GM21515 (cell line): Measurements from ENCODE around the gene OSCP1.

Source experiments
- ATAC-seq: cut with Tn5 transposase; IDR thresholded peaks from one replicate; pipeline ENCODE4 v1.9.1; 2021; ENCODE audit not compliant: unreplicated experiment

Gene OSCP1

GRCh38 chr1:36386265-36387140 is 63.7 kb downstream of the OSCP1 start:
- ATAC-seq, result peak; percentile 51

DNA sequence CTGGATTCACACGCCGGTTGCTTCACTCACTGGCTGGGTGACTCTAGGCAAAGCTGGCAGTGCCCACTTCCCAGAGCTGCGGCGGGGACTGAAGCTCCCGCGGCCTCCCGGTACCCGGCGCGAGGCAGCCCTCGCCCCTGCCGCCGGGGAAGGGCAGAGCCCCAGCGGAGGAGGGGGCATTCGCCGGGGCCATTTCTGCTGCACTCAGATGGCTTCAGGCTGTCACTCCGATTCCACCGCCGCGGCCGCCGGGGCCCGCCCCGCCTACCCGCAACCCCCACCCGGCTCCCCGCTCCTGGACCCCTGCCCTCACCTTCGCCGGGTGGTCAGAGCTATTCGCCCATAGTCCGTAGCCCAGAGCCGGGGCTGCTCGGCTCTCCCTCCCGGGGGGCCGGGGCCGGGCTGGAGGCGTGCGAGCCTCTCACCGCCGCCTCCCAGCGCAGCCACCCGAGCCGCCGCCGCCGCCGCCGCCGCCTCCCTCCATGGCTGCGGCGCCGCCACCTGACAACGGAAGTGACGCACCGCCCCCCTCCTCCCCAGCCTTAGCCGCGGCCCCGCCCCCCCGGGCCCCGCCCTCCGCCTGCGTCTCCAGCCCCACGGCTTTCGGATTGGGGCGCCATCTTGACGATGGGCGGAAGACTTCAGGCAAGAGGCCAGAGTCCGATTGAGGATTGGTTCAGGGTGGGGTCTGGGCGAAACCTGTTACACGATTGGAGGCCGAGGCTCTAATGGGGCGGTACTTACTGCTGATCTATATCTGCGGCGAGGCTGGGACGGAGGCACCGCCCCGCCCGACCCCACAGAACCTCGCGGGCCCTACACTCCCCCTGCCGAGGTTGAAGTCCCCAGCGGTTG is 64.6 kb downstream of the OSCP1 start, which contains the start of gene STK40:
Gene STK40, minus strand, starts transcription at position 515 of the 855 bp plus-strand sequence. CDS start 24,592 bp downstream, outside the sequence.
- peak; percentile 74 for ATAC-seq

- ATAC-seq, result no peak
These were observed 65.5 kb downstream of the OSCP1 start for GRCh38 chr1:36384542-36385409.

GRCh38 chr1:36383240-36383639 is 67.0 kb downstream of the OSCP1 start:
- no peak for ATAC-seq

DNA sequence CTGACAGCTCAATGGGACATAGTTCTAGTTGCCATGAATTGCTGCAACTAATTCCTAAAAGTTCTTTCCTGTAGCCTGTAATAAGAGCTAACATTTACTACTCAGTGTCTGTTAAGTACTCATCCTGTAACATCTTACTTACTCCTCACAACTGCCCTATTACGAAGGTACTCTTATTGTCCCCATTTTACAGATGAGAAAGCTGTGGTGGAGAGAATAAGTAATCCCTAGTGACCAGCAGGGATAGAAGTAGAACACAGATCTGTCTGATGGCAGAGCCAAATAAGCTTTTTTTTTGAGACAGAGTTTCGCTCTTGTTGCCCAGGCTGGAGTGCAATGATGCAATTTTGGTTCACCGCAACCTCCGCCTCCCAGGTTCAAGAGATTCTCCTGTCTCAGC is 67.6 kb downstream of the OSCP1 start:
- no peak for ATAC-seq

DNA sequence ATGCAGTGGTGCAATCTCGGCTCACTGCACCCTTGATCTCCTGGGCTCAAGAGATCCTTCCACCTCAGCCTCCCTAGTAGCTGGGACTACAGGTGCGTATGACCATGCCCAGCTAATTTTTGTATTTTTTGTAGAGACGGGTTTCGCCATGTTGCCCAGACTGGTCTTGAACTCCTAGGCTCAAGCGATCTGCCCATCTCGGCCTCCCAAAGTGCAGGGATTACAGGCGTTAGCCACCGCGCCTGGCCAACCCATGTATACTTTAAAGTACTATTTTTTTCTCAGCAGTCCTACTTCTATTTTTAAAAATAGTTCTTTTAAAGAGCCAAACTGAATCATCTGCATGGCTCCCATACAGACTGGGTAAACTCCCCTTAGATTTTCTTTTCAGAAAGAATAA is 68.0 kb downstream of the OSCP1 start:
- ATAC-seq, result no peak

DNA sequence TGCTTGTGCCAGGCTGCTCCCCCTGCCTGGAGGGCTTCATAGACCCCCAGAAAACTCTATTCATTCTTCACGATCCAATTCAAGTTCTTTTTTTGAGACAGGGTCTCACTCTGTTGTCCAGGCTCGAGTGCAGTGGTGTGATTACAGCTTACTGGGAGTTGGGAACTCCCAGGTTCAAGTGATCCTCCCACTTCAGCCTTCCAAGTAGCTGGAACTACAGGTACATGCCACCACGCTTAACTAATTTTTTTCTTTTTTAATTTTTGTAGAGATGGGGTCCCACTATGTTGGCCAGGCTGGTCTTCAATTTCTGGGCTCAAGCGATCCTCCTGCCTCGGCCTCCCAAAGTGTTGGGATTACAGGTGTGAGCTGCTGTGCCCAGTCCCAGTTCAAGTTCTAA is 68.8 kb downstream of the OSCP1 start:
- no peak for ATAC-seq

GRCh38 chr1:36380782-36381181 is 69.5 kb downstream of the OSCP1 start:
- ATAC-seq, result no peak

DNA sequence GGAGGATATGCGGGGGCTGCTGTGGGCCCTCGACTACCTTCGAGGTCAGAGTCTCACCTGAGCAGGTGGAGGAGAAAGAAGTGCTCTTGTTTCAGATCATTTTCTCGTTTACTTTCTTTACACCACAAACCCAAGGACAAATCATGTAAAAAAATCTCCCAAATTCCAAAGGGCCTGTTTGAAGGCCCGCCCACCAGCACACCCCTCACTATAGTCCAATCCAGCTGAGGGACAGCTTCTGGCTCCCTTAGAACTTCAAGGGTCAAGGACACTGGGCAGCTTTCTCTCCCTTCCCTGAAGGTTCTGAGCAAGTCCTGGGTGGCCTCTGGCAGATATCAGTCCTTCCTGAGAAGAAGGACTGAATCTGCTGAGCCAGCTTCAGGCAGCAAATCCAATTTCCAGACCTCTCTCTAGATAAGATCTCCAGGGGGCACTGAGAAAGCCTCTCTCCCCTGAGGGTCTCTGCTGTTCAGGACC is 70.1 kb downstream of the OSCP1 start:
- ATAC-seq, result no peak

- ATAC-seq, result no peak
These were observed 72.3 kb downstream of the OSCP1 start for GRCh38 chr1:36377791-36378492.

GRCh38 chr1:36372617-36373016 is 77.6 kb downstream of the OSCP1 start:
- ATAC-seq, result no peak

DNA sequence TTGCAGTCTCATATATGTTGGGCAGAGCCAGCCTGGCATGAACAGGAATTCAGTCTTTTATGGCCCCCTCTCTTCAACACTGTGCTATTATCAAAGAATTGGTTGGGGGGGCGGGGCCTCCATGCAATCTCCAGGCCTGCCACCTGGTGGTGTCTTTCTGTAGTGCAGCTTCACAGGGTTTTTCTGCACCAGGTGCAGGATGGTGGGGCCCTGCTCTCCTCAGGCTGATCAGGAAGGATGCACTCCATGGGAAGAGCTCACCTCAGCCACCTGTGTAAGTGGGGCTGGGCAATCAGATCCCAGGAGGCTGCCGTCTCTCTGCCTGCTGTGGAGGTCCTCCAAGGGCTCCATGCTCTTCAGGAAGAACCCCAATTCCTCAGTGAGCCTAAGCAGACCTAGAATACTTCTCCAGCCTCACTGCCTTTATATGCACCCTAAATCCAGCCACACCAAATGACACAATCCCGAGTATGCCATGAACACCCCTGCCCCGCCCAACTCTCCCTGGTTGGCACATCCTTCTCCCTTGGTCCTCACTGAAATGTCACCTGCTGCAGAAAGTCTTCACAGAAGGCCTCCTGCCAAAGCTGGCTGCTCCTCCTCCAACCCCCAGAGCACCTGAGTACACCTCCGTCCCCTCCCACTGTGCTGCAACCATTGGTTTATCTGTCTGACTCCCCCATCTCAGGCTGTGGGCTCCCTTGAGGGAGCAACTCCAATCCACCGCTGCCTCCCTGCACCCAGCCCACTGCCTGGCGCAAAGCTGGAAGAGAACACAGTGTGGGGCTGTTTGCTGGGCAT is 81.0 kb downstream of the OSCP1 start:
- no peak for ATAC-seq
